Measurements from ENCODE around the gene MRPS15. TPM values are rescaled to one million over a fixed set of nuclear protein-coding genes. Genes with fewer than 3 reads are reported as not detected.
"Not testable (repeated sequence)": the region's sequence is repeated elsewhere in the genome, so short reads cannot be mapped to it uniquely, and the experiment has no call there.

MRPS15 gene
- polyA plus RNA-seq, 1 experiment = 34.4 TPM

- H3K36me3 ChIP-seq (ENCODE audit: control insufficient read depth, insufficient read depth, low read length) = no peaks in the 10 kb centered on the region
- TF ChIP-seq CTCF (IDR thresholded peaks at IDR 0.05; ENCODE audit: insufficient read depth, low read depth, low read length) = no peak
- H3K4me3 ChIP-seq (ENCODE audit: low read depth, low read length) = no peak overlapping the region
- H3K27me3 ChIP-seq (ENCODE audit: control insufficient read depth, insufficient read depth, low read length) = no peaks in the 10 kb centered on the region
- CTCF ChIA-PET = interaction anchor here (4.5 kb wide), 1 partner anchor 9 kb away, joined by 36 read pairs; no protein-coding TSS in a partner anchor
- no peak for DNase-seq (ENCODE audit: low read depth)
- POLR2A ChIA-PET = no interaction called here
Measured at GRCh38 chr1:36508257-36508656, 44.1 kb upstream of the MRPS15 start.

- POLR2A ChIA-PET = no interaction called here
- Histone ChIP-seq H3K4me3 (ENCODE audit: low read depth, low read length) (no peak overlapping the region), H3K36me3 (ENCODE audit: control insufficient read depth, insufficient read depth, low read length) (no peaks in the 10 kb centered on the region), H3K27me3 (ENCODE audit: control insufficient read depth, insufficient read depth, low read length) (no peaks in the 10 kb centered on the region)
- no peak for TF ChIP-seq CTCF (IDR thresholded peaks at IDR 0.05; ENCODE audit: insufficient read depth, low read depth, low read length)
- DNase-seq (ENCODE audit: low read depth) = no peak
- CTCF ChIA-PET = interaction anchor here (1.1 to 4.5 kb wide), 3 partner anchors 10 to 22 kb away, joined by 3 to 36 read pairs (median 3); no protein-coding TSS in a partner anchor
Measured at GRCh38 chr1:36506276-36506920, 42.2 kb upstream of the MRPS15 start.

GRCh38 chr1:36503733-36504132, 39.5 kb upstream of the MRPS15 start:
- no peak for TF ChIP-seq CTCF (IDR thresholded peaks at IDR 0.05; ENCODE audit: insufficient read depth, low read depth, low read length)

GRCh38 chr1:36503159-36503558, 39.0 kb upstream of the MRPS15 start:
- no peak for DNase-seq (ENCODE audit: low read depth)
- no peak for TF ChIP-seq CTCF (IDR thresholded peaks at IDR 0.05; ENCODE audit: insufficient read depth, low read depth, low read length)
- H3K27me3 ChIP-seq (ENCODE audit: control insufficient read depth, insufficient read depth, low read length) = no peaks in the 10 kb centered on the region
- CTCF ChIA-PET = interaction anchor here (2.7 kb wide), 1 partner anchor 13 kb away, joined by 12 read pairs; no protein-coding TSS in a partner anchor
- POLR2A ChIA-PET = no interaction called here
- no peaks in the 10 kb centered on the region for H3K36me3 ChIP-seq (ENCODE audit: control insufficient read depth, insufficient read depth, low read length)
- no peak overlapping the region for H3K4me3 ChIP-seq (ENCODE audit: low read depth, low read length)

More at GRCh38 chr1:36503733-36504132, 39.5 kb upstream of the MRPS15 start:
- CTCF ChIA-PET = interaction anchor here (2.7 kb wide), 1 partner anchor 13 kb away, joined by 12 read pairs; no protein-coding TSS in a partner anchor
- Histone ChIP-seq H3K36me3 (ENCODE audit: control insufficient read depth, insufficient read depth, low read length) (no peaks in the 10 kb centered on the region), H3K27me3 (ENCODE audit: control insufficient read depth, insufficient read depth, low read length) (no peaks in the 10 kb centered on the region), H3K4me3 (ENCODE audit: low read depth, low read length) (no peak overlapping the region)
- POLR2A ChIA-PET = no interaction called here
- DNase-seq (ENCODE audit: low read depth) = no peak

GRCh38 chr1:36502616-36503015, 38.4 kb upstream of the MRPS15 start:
- CTCF ChIA-PET = interaction anchor here (0.6 to 2.7 kb wide), 2 partner anchors 11 to 14 kb away, joined by 3 to 12 read pairs; no protein-coding TSS in a partner anchor

GRCh38 chr1:36501911-36502310, 37.7 kb upstream of the MRPS15 start:
- H3K36me3 ChIP-seq (ENCODE audit: control insufficient read depth, insufficient read depth, low read length); H3K4me3 ChIP-seq (ENCODE audit: low read depth, low read length); H3K27me3 ChIP-seq (ENCODE audit: control insufficient read depth, insufficient read depth, low read length); POLR2A ChIA-PET; DNase-seq (ENCODE audit: low read depth): not testable (repeated sequence)
- CTCF ChIA-PET = interaction anchor here (2.7 kb wide), 1 partner anchor 14 kb away, joined by 12 read pairs; no protein-coding TSS in a partner anchor

More at GRCh38 chr1:36502616-36503015, 38.4 kb upstream of the MRPS15 start:
- no peak overlapping the region for H3K4me3 ChIP-seq (ENCODE audit: low read depth, low read length)
- no peak for TF ChIP-seq CTCF (IDR thresholded peaks at IDR 0.05; ENCODE audit: insufficient read depth, low read depth, low read length)
- POLR2A ChIA-PET = no interaction called here
- H3K27me3 ChIP-seq (ENCODE audit: control insufficient read depth, insufficient read depth, low read length) = no peaks in the 10 kb centered on the region
- no peak for DNase-seq (ENCODE audit: low read depth)
- H3K36me3 ChIP-seq (ENCODE audit: control insufficient read depth, insufficient read depth, low read length) = no peaks in the 10 kb centered on the region
